Inflammatory macrophage treated with lipopolysaccharide for 1 hour (primary cell): ENCODE data around the gene CRYZ.
"Not testable (repeated sequence)": the region's sequence is repeated elsewhere in the genome, so short reads cannot be mapped to it uniquely, and the experiment has no call there.

Experiments
- DNase-seq, 2 donors: peaks; one replicate each; pipeline ENCODE4 v3.0.0-alpha.2; 2020 to 2022

CRYZ gene

DNA sequence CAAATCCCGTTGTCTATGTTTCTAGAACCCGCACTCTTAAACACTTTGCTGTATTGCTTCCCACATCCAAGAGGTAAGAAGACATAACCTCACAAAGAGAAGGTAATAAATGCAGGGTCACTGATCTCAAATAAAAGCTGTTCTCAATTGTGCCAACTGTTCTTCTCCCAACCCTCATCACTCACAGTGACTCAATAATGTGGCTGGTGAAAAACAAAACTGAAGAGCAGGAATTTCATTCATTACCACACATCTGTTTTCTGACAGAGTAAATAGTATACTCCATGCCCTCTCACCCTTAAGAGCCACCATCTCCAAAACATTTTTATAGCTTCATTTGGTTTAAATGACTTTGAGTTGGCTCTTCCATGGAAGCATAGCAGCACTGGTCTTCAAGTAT is 53.0 kb downstream of the CRYZ start:
- DNase-seq, result no peak

DNA sequence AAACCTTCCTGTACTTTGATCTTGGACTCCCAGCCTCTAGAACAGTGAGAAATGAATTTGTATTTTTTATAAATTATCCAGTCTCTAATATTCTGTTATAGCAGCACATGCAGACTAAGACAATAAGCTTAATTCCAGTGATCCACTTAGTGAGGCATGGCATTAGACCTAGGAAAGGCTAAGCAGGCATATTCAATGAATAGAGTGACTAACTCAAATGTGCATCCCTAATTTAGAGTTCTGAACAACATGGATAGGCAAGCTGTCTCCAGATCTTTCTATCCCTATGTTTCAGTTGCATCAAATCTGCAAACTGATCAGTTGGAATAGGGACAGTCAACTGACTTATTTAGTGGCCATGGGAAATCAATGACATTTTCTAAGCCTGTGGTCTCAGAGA is 54.9 kb downstream of the CRYZ start:
- no peak for DNase-seq

DNA sequence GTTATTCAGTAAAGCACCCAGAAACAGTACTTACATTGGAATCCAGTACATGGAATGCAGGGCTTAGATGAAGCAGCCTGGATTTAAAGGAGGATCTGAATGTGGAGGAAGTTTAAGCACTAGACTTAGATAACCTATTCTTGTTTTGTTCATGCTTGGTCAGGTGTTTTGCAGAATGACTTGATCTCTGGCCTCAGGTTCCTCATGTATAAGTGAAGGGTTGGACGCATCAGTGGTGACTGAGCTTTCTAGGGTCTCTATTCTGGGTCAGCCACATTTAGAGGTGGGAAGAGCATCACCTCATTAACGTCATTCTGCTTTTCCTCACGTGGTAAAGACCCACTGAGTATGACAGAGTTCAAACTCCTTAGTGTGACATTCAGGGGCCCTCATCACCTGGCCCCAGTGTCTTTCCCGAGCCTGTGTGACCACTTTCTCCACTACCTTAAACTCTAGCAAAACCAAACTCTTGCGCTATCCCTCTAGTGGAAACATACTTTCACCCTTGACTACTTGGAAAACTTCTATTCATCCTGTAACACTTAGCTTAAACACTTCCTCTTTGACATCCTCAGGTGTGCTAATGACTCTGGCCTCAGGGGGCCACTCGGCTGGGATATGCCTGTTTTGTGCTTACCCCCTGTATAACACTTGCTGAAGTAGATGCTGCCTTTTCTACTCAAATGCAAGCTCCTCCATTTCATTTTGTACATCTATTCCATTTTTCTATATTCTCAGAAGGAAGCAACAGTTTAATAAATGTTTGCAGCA is 58.4 kb downstream of the CRYZ start:
- DNase-seq, result no peak

DNA sequence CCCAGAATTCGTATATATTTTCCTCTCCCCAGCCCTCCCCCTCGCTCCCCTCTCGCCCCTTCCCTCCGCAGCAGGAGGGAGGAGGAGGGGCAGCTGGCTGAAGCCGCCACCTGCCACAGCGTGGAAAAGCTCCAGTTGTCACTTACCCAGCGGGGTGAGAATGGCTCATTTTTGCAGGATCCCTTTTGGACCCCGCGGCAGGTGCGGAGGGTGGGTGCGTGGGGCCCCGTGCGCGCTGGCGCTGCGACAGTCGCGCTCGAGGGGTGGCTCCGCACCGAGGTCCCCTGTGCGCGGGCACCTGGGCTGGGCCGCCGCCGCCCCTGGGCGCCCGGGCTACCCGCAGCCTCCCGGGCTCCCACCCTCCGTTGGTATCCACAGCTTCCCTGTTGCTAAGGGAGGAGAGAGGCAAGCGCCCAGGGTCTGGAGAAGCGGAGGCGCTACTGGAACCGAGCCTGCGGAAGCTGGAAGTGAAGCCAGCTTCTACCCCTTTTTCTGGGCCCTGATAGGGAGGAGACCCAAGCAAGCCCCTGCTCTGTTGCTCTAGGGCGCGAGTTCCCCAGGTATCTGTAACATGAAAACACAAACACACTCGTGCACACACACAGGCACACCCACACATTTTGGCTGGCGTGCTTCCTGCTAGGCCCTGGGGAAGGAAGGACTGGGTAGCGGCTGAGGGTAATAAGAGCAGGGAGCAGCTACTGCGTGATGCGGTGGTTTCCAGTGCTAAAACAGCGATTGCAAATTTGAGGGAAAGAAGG is 59.3 kb downstream of the CRYZ start, which contains the start of gene ERICH3:
Gene ERICH3, minus strand, starts transcription at position 442 of the 761 bp plus-strand sequence. Its CDS starts 273 bp downstream, at position 169.
- DNase-seq, result no peak

DNA sequence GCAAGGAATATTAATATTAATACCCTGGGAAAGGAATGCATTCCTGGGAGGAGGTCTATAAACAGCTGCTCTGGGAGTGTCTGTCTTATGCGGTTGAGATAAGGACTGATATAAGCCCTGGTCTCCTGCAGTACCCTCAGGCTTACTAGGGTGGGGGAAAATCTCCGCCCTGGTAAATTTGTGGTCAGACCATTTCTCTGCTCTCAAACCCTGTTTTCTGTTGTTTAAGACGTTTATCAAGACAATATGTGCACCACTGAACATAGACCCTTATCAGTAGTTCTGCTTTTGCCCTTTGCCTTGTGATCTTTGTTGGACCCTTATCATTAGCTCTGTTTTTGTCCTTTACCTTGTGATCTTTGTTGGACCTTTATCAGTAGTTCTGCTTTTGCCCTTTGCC is 62.0 kb downstream of the CRYZ start:
- DNase-seq, result not testable (repeated sequence)
